Measurements from ENCODE around the gene COPB2. TPM values are rescaled to one million over a fixed set of nuclear protein-coding genes. Genes with fewer than 3 reads are reported as not detected.

COPB2 gene
- polyA plus RNA-seq, 1 of the 3 experiments (the other 2 are of a cell fraction): 69.7 TPM

DNA sequence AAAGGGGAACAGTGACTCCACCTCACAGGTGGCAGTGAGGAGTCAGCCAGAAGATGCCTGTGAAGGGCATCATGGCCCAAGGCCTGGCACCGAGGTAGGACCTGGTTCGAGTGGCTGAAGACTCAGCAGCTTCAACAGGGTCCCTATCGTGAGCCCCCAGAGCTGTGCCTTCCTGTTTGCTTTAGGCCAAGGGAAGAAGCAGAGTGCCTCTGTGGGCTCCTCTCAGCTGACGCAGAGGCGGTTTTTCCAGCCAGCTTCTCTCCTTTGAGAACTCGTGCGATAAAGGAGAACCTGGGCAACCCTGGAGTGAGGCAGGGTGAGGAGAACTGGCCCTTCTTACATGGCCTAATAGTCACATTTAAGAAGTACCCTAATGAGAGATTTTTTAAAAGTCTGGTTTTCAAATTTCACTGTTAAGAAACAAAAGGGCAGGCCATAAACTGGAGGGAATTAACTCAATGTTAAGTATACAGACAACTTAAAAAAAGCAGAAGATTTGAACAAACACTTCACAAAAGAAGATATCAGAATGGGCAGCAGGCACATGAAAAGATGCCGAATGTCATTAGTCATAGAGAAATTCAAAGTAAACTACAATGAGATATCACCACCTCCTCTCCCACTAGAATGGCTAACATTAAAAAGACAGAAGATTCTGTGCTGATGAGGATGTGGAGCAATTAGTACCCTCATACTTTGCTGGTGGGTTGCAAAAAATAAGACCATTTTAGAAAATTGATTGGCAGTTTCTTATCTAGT lies 68.7 kb downstream of the COPB2 start (continued):
- TF ChIP-seq POLR2AphosphoS5 (IDR thresholded peaks at IDR 0.05; ENCODE audit: low read depth, low read length) (no peak), CHD2 (IDR thresholded peaks at IDR 0.05; ENCODE audit: low read length, partially characterized antibody) (no peak), RXRA (IDR thresholded peaks at IDR 0.05; ENCODE audit: borderline replicate concordance, low read depth) (no peak), YY1 (IDR thresholded peaks at IDR 0.05; ENCODE audit: low read depth) (no peak), JUND (IDR thresholded peaks at IDR 0.05) (no peak), ZBTB33 (IDR thresholded peaks at IDR 0.05; ENCODE audit: borderline replicate concordance, low read depth) (no peak), TEAD4 (IDR thresholded peaks at IDR 0.05; ENCODE audit: borderline replicate concordance, insufficient read depth) (no peak), TCF12 (IDR thresholded peaks at IDR 0.05) (no peak), NFIC (IDR thresholded peaks at IDR 0.05; ENCODE audit: borderline replicate concordance) (no peak)

GRCh38 chr3:139319428-139320402 lies 69.7 kb downstream of the COPB2 start:
- Histone ChIP-seq H3K4me2 (no peak overlapping the region), H3K4me1 (ENCODE audit: control insufficient read depth in 1 of 2, insufficient read depth in 2 of 2, low read depth in 1 of 2, low read length in 1 of 2) (peaks cover 0 to 13% of the 10 kb centered on the region in 2 experiments; a peak in 1 of 4 replicates), H4K20me1 (ENCODE audit: insufficient read depth) (no peaks in the 10 kb centered on the region), H3K27me3 (ENCODE audit: insufficient read depth) (no peaks in the 10 kb centered on the region), H3F3A (replicated peaks; ENCODE audit: insufficient read depth) (no peaks in the 10 kb centered on the region), H3K9me2 (no peaks in the 10 kb centered on the region), H3K27ac (ENCODE audit: low read depth in 2 of 2, low read length in 1 of 2) (no peak overlapping the region), H2AFZ (ENCODE audit: low read depth) (no peak overlapping the region), H3K9ac (no peak overlapping the region), H3K9me3 (no peaks in the 10 kb centered on the region), H3K4me3 (ENCODE audit: low read depth in 2 of 2, low read length in 1 of 2) (no peak overlapping the region), H3K79me2 (ENCODE audit: insufficient read depth) (no peaks in the 10 kb centered on the region), H3K36me3 (replicated peaks in 1 of 2; ENCODE audit: control insufficient read depth in 1 of 2, insufficient read depth in 2 of 2, low read length in 1 of 2) (no peaks in the 10 kb centered on the region)
- ChIA-PET POLR2A (interaction anchor here (0.7 kb wide), 1 partner anchor 16 kb away, joined by 3 read pairs; no protein-coding TSS in a partner anchor), CTCF (interaction anchor here (0.9 to 8.6 kb wide), 19 partner anchors 9 to 396 kb away, joined by 3 to 83 read pairs (median 6); no protein-coding TSS in a partner anchor)
- peak; percentile 51 for DNase-seq
- TF ChIP-seq CTCF (IDR thresholded peaks at IDR 0.05) (peak; percentile 49), SMC3 (IDR thresholded peaks at IDR 0.05; ENCODE audit: low read depth, low read length) (0 out of 2 replicates have a peak, but pooled peaks have one; percentile 12), GABPA (IDR thresholded peaks at IDR 0.05; ENCODE audit: low read depth) (no peak), USF2 (IDR thresholded peaks at IDR 0.05; ENCODE audit: borderline replicate concordance, low read depth, low read length) (no peak), MEF2A (IDR thresholded peaks at IDR 0.05; ENCODE audit: borderline replicate concordance, low read depth) (no peak), NFIC (IDR thresholded peaks at IDR 0.05; ENCODE audit: borderline replicate concordance) (no peak)
- TF ChIP-seq, protein P1, sequence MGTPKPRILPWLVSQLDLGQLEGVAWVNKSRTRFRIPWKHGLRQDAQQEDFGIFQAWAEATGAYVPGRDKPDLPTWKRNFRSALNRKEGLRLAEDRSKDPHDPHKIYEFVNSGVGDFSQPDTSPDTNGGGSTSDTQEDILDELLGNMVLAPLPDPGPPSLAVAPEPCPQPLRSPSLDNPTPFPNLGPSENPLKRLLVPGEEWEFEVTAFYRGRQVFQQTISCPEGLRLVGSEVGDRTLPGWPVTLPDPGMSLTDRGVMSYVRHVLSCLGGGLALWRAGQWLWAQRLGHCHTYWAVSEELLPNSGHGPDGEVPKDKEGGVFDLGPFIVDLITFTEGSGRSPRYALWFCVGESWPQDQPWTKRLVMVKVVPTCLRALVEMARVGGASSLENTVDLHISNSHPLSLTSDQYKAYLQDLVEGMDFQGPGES (IDR thresholded peaks at IDR 0.05; ENCODE audit: low read depth, low read length): no peak
- 90% methylated on average over 5 of the region's 10 CpGs for WGBS (ENCODE audit: low lambda C conversion rate)

Measured in SK-N-SH (cell line).